ENCODE data around the gene TCN2. TPM values are rescaled to one million over a fixed set of nuclear protein-coding genes. Genes with fewer than 3 reads are reported as not detected.
A peak's percentile ranks its signal among the peaks of the same experiment; 100 is the strongest.
"Not testable (repeated sequence)": the region's sequence is repeated elsewhere in the genome, so short reads cannot be mapped to it uniquely, and the experiment has no call there.

Gene TCN2
- under 1 TPM; 0.19 to 0.31 TPM for total RNA-seq

- Mint-ChIP-seq H3K4me3 (peak within 1 kb of the TSS; percentile 74), H3K27ac (peak within 1 kb of the TSS; percentile 54), H3K4me1 (ENCODE audit: low read depth) (peaks cover 33% of the 10 kb centered on the region), H3K27me3 (peaks cover 1% of the 10 kb centered on the region), H3K9me3 (no peaks in the 10 kb centered on the region), H3K36me3 (no peaks in the 10 kb centered on the region)
- peak; percentile 76 for DNase-seq
- POLR2A ChIA-PET, result interaction anchor here (0.6 to 0.8 kb wide), 2 partner anchors 11 to 21 kb away, joined by 3 read pairs; no protein-coding TSS in a partner anchor
- CTCF ChIA-PET, result interaction anchor here (0.5 to 4.5 kb wide), 9 partner anchors 8 to 313 kb away, joined by 3 to 33 read pairs (median 3); partner anchors contain the start of genes PES1 and SLC35E4
- intact Hi-C loops (cut with micrococcal nuclease), result loop anchor here (10.0 kb wide), 1 partner anchor 212 kb away; the partner anchor contains the start of gene SEC14L2
Observed at GRCh38 chr22:30606455-30607299, at the start of gene TCN2. Gene TCN2, plus strand, starts transcription at chr22:30607174. Its CDS starts 158 bp downstream, at chr22:30607332.

GRCh38 chr22:30557243-30557642 lies 49.7 kb upstream of the TCN2 start:
- no peak overlapping the region for H3K27ac Mint-ChIP-seq
- no peak overlapping the region for H3K4me3 Mint-ChIP-seq
- no peaks in the 10 kb centered on the region for H3K9me3 Mint-ChIP-seq
- POLR2A ChIA-PET, result no interaction called here
- H3K36me3 Mint-ChIP-seq, result no peaks in the 10 kb centered on the region
- intact Hi-C loops (cut with micrococcal nuclease), result no loop called here
- H3K4me1 Mint-ChIP-seq (ENCODE audit: low read depth), result no peaks in the 10 kb centered on the region
- H3K27me3 Mint-ChIP-seq, result no peaks in the 10 kb centered on the region
- CTCF ChIA-PET, result no interaction called here
- no peak for DNase-seq

- H3K9me3 Mint-ChIP-seq, result no peaks in the 10 kb centered on the region
- intact Hi-C loops (cut with micrococcal nuclease), result no loop called here
- H3K4me1 Mint-ChIP-seq (ENCODE audit: low read depth), result no peaks in the 10 kb centered on the region
- no peak overlapping the region for H3K4me3 Mint-ChIP-seq
- ChIA-PET POLR2A (no interaction called here), CTCF (no interaction called here)
- no peak for DNase-seq
- H3K27ac Mint-ChIP-seq, result no peak overlapping the region
- H3K36me3 Mint-ChIP-seq, result no peaks in the 10 kb centered on the region
- H3K27me3 Mint-ChIP-seq, result no peaks in the 10 kb centered on the region
Observed at GRCh38 chr22:30559889-30560288, 47.1 kb upstream of the TCN2 start.

- H3K4me1 Mint-ChIP-seq (ENCODE audit: low read depth); CTCF ChIA-PET; H3K27ac Mint-ChIP-seq; H3K27me3 Mint-ChIP-seq; H3K9me3 Mint-ChIP-seq; H3K36me3 Mint-ChIP-seq; H3K4me3 Mint-ChIP-seq; POLR2A ChIA-PET; intact Hi-C loops (cut with micrococcal nuclease): not testable (repeated sequence)
- peak; percentile 52 for DNase-seq
Observed at GRCh38 chr22:30560643-30561202, 46.3 kb upstream of the TCN2 start.

- H3K9me3 Mint-ChIP-seq, result no peaks in the 10 kb centered on the region
- no peaks in the 10 kb centered on the region for H3K36me3 Mint-ChIP-seq
- no peak overlapping the region for H3K27ac Mint-ChIP-seq
- H3K4me3 Mint-ChIP-seq, result no peak overlapping the region
- no peak for DNase-seq
- no peaks in the 10 kb centered on the region for H3K4me1 Mint-ChIP-seq (ENCODE audit: low read depth)
- H3K27me3 Mint-ChIP-seq, result no peaks in the 10 kb centered on the region
- intact Hi-C loops (cut with micrococcal nuclease), result no loop called here
- ChIA-PET POLR2A (no interaction called here), CTCF (no interaction called here)
Observed at GRCh38 chr22:30561402-30562189, 45.4 kb upstream of the TCN2 start.

GRCh38 chr22:30562366-30562765 lies 44.6 kb upstream of the TCN2 start:
- intact Hi-C loops (cut with micrococcal nuclease), result no loop called here
- H3K4me1 Mint-ChIP-seq (ENCODE audit: low read depth), result no peaks in the 10 kb centered on the region
- H3K4me3 Mint-ChIP-seq, result no peak overlapping the region
- no peaks in the 10 kb centered on the region for H3K27me3 Mint-ChIP-seq
- no peaks in the 10 kb centered on the region for H3K36me3 Mint-ChIP-seq
- H3K9me3 Mint-ChIP-seq, result no peaks in the 10 kb centered on the region
- ChIA-PET POLR2A (no interaction called here), CTCF (no interaction called here)
- no peak for DNase-seq
- no peak overlapping the region for H3K27ac Mint-ChIP-seq

- Mint-ChIP-seq H3K4me1 (ENCODE audit: low read depth) (no peaks in the 10 kb centered on the region), H3K27ac (no peak overlapping the region), H3K36me3 (no peaks in the 10 kb centered on the region), H3K27me3 (no peaks in the 10 kb centered on the region), H3K4me3 (no peak overlapping the region), H3K9me3 (no peaks in the 10 kb centered on the region)
- intact Hi-C loops (cut with micrococcal nuclease), result no loop called here
- no peak for DNase-seq
- ChIA-PET CTCF (no interaction called here), POLR2A (no interaction called here)
Observed at GRCh38 chr22:30564045-30564760, 42.8 kb upstream of the TCN2 start.

- intact Hi-C loops (cut with micrococcal nuclease), result no loop called here
Observed at GRCh38 chr22:30564761-30565119, 42.2 kb upstream of the TCN2 start.

GRCh38 chr22:30565341-30565740 lies 41.6 kb upstream of the TCN2 start:
- Mint-ChIP-seq H3K4me3 (no peak overlapping the region), H3K27me3 (no peaks in the 10 kb centered on the region), H3K27ac (no peak overlapping the region), H3K9me3 (no peaks in the 10 kb centered on the region), H3K4me1 (ENCODE audit: low read depth) (no peaks in the 10 kb centered on the region), H3K36me3 (no peaks in the 10 kb centered on the region)
- no peak for DNase-seq
- POLR2A ChIA-PET, result no interaction called here
- CTCF ChIA-PET, result interaction anchor here (1.1 kb wide), 1 partner anchor 70 kb away, joined by 3 read pairs; no protein-coding TSS in a partner anchor
- intact Hi-C loops (cut with micrococcal nuclease), result no loop called here

More at GRCh38 chr22:30564761-30565119, 42.2 kb upstream of the TCN2 start:
- Mint-ChIP-seq H3K4me1 (ENCODE audit: low read depth) (no peaks in the 10 kb centered on the region), H3K27ac (no peak overlapping the region), H3K4me3 (no peak overlapping the region), H3K36me3 (no peaks in the 10 kb centered on the region), H3K27me3 (no peaks in the 10 kb centered on the region), H3K9me3 (no peaks in the 10 kb centered on the region)
- ChIA-PET POLR2A (no interaction called here), CTCF (interaction anchor here (1.1 kb wide), 1 partner anchor 70 kb away, joined by 3 read pairs; no protein-coding TSS in a partner anchor)
- no peak for DNase-seq

GRCh38 chr22:30566125-30566524 lies 40.8 kb upstream of the TCN2 start:
- intact Hi-C loops (cut with micrococcal nuclease), result no loop called here
- no peaks in the 10 kb centered on the region for H3K9me3 Mint-ChIP-seq
- CTCF ChIA-PET, result interaction anchor here (1.1 kb wide), 1 partner anchor 69 kb away, joined by 3 read pairs; no protein-coding TSS in a partner anchor
- no peaks in the 10 kb centered on the region for H3K27me3 Mint-ChIP-seq
- H3K36me3 Mint-ChIP-seq, result no peaks in the 10 kb centered on the region
- POLR2A ChIA-PET, result interaction anchor here (0.7 kb wide), 1 partner anchor 25 kb away, joined by 5 read pairs; no protein-coding TSS in a partner anchor
- no peak overlapping the region for H3K27ac Mint-ChIP-seq
- DNase-seq, result no peak
- no peaks in the 10 kb centered on the region for H3K4me1 Mint-ChIP-seq (ENCODE audit: low read depth)
- H3K4me3 Mint-ChIP-seq, result no peak overlapping the region

GRCh38 chr22:30567277-30567676 lies 39.7 kb upstream of the TCN2 start:
- H3K4me1 Mint-ChIP-seq (ENCODE audit: low read depth); POLR2A ChIA-PET; intact Hi-C loops (cut with micrococcal nuclease); H3K27ac Mint-ChIP-seq; H3K9me3 Mint-ChIP-seq; H3K36me3 Mint-ChIP-seq; DNase-seq; CTCF ChIA-PET; H3K4me3 Mint-ChIP-seq; H3K27me3 Mint-ChIP-seq: not testable (repeated sequence)

Measured in activated CD4-positive, alpha-beta memory T cell treated with anti-CD3 and anti-CD28 coated beads for 36 hours (primary cell).